ENCODE results near the gene HS3ST2.
A peak's percentile ranks its signal among the peaks of the same experiment; 100 is the strongest.
"Not testable (repeated sequence)": the region's sequence is repeated elsewhere in the genome, so short reads cannot be mapped to it uniquely, and the experiment has no call there.

Gene HS3ST2

GRCh38 chr16:22898874-22899348, 84.9 kb downstream of the HS3ST2 start:
- ChIA-PET CTCF (interaction anchor here (0.5 to 1.6 kb wide), 13 partner anchors 11 to 538 kb away, joined by 3 to 4 read pairs (median 3); no protein-coding TSS in a partner anchor), POLR2A (no interaction called here)
- peak; percentile 69 for DNase-seq (ENCODE audit: extremely low spot score)
- TF ChIP-seq FOXM1 (IDR thresholded peaks at IDR 0.05; ENCODE audit: borderline replicate concordance) (no peak), HDGF (IDR thresholded peaks at IDR 0.05; ENCODE audit: borderline replicate concordance) (no peak), SUZ12 (IDR thresholded peaks at IDR 0.05) (no peak), BHLHE40 (IDR thresholded peaks at IDR 0.05; ENCODE audit: borderline replicate concordance) (no peak), L3MBTL2 (conservative IDR thresholded peaks at IDR 0.05) (no peak), ARNT (IDR thresholded peaks at IDR 0.05) (no peak), CTBP1 (IDR thresholded peaks at IDR 0.05; ENCODE audit: borderline replicate concordance) (no peak), FOXK2 (IDR thresholded peaks at IDR 0.05) (no peak), ELF4 (IDR thresholded peaks at IDR 0.05) (no peak), SP1 (IDR thresholded peaks at IDR 0.05) (no peak), ZNF384 (IDR thresholded peaks at IDR 0.05) (no peak), FOXA1 (IDR thresholded peaks at IDR 0.05) (no peak)

- CTCF ChIA-PET, result interaction anchor here (0.5 to 1.6 kb wide), 11 partner anchors 10 to 537 kb away, joined by 3 to 4 read pairs (median 3); no protein-coding TSS in a partner anchor
- POLR2A ChIA-PET; DNase-seq (ENCODE audit: extremely low spot score): not testable (repeated sequence)
Observed at GRCh38 chr16:22899567-22899966, 85.6 kb downstream of the HS3ST2 start.

- ChIA-PET POLR2A (no interaction called here), CTCF (no interaction called here)
- DNase-seq (ENCODE audit: extremely low spot score), result no peak
- no peak for TF ChIP-seq FOXA1 (IDR thresholded peaks at IDR 0.05)
- no peak for TF ChIP-seq FOXM1 (IDR thresholded peaks at IDR 0.05; ENCODE audit: borderline replicate concordance)
- TF ChIP-seq SP1 (IDR thresholded peaks at IDR 0.05), result no peak
- TF ChIP-seq HDGF (IDR thresholded peaks at IDR 0.05; ENCODE audit: borderline replicate concordance), result no peak
- TF ChIP-seq PKNOX1 (IDR thresholded peaks at IDR 0.05), result no peak
- no peak for TF ChIP-seq ARNT (IDR thresholded peaks at IDR 0.05)
- no peak for TF ChIP-seq ELF4 (IDR thresholded peaks at IDR 0.05)
- TF ChIP-seq CTBP1 (IDR thresholded peaks at IDR 0.05; ENCODE audit: borderline replicate concordance), result no peak
- TF ChIP-seq LEF1 (IDR thresholded peaks at IDR 0.05; ENCODE audit: borderline replicate concordance), result no peak
Observed at GRCh38 chr16:22900863-22901262, 86.9 kb downstream of the HS3ST2 start.

- no peak for DNase-seq (ENCODE audit: extremely low spot score)
- CTCF ChIA-PET, result interaction anchor here (1.0 kb wide), 1 partner anchor 384 kb away, joined by 3 read pairs; no protein-coding TSS in a partner anchor
- TF ChIP-seq L3MBTL2 (conservative IDR thresholded peaks at IDR 0.05) (no peak), FOXK2 (IDR thresholded peaks at IDR 0.05) (no peak), SUZ12 (IDR thresholded peaks at IDR 0.05) (no peak), ZNF384 (IDR thresholded peaks at IDR 0.05) (no peak), CTBP1 (IDR thresholded peaks at IDR 0.05; ENCODE audit: borderline replicate concordance) (no peak), HDGF (IDR thresholded peaks at IDR 0.05; ENCODE audit: borderline replicate concordance) (no peak), TARDBP (IDR thresholded peaks at IDR 0.05) (no peak), FOXA1 (IDR thresholded peaks at IDR 0.05) (no peak), ARNT (IDR thresholded peaks at IDR 0.05) (no peak), FOXM1 (IDR thresholded peaks at IDR 0.05; ENCODE audit: borderline replicate concordance) (no peak), LEF1 (IDR thresholded peaks at IDR 0.05; ENCODE audit: borderline replicate concordance) (no peak), SP1 (IDR thresholded peaks at IDR 0.05) (no peak), BHLHE40 (IDR thresholded peaks at IDR 0.05; ENCODE audit: borderline replicate concordance) (no peak), ELF4 (IDR thresholded peaks at IDR 0.05) (no peak), PKNOX1 (IDR thresholded peaks at IDR 0.05) (no peak), NFRKB (IDR thresholded peaks at IDR 0.05) (no peak)
- POLR2A ChIA-PET, result no interaction called here
Observed at GRCh38 chr16:22901563-22901962, 87.6 kb downstream of the HS3ST2 start.

- ChIA-PET CTCF (no interaction called here), POLR2A (no interaction called here)
- TF ChIP-seq CTBP1 (IDR thresholded peaks at IDR 0.05; ENCODE audit: borderline replicate concordance), result no peak
- no peak for TF ChIP-seq FOXK2 (IDR thresholded peaks at IDR 0.05)
- no peak for TF ChIP-seq SP1 (IDR thresholded peaks at IDR 0.05)
- no peak for TF ChIP-seq HDGF (IDR thresholded peaks at IDR 0.05; ENCODE audit: borderline replicate concordance)
- TF ChIP-seq LEF1 (IDR thresholded peaks at IDR 0.05; ENCODE audit: borderline replicate concordance), result no peak
- no peak for TF ChIP-seq ZNF384 (IDR thresholded peaks at IDR 0.05)
- no peak for TF ChIP-seq PKNOX1 (IDR thresholded peaks at IDR 0.05)
- TF ChIP-seq L3MBTL2 (conservative IDR thresholded peaks at IDR 0.05), result no peak
- TF ChIP-seq ELF4 (IDR thresholded peaks at IDR 0.05), result no peak
- no peak for TF ChIP-seq ARNT (IDR thresholded peaks at IDR 0.05)
- TF ChIP-seq TARDBP (IDR thresholded peaks at IDR 0.05), result no peak
- no peak for TF ChIP-seq NFRKB (IDR thresholded peaks at IDR 0.05)
- TF ChIP-seq FOXM1 (IDR thresholded peaks at IDR 0.05; ENCODE audit: borderline replicate concordance), result no peak
- no peak for TF ChIP-seq SUZ12 (IDR thresholded peaks at IDR 0.05)
- no peak for DNase-seq (ENCODE audit: extremely low spot score)
Observed at GRCh38 chr16:22903716-22904115, 89.8 kb downstream of the HS3ST2 start.

- TF ChIP-seq SUZ12 (IDR thresholded peaks at IDR 0.05) (no peak), FOXA1 (IDR thresholded peaks at IDR 0.05) (no peak), TARDBP (IDR thresholded peaks at IDR 0.05) (no peak), NFRKB (IDR thresholded peaks at IDR 0.05) (no peak)
- DNase-seq (ENCODE audit: extremely low spot score), result no peak
- CTCF ChIA-PET, result no interaction called here
- POLR2A ChIA-PET, result no interaction called here
Observed at GRCh38 chr16:22912654-22913053, 98.7 kb downstream of the HS3ST2 start.

GRCh38 chr16:22915003-22915402, 101.0 kb downstream of the HS3ST2 start:
- POLR2A ChIA-PET, result no interaction called here
- CTCF ChIA-PET, result no interaction called here
- no peak for DNase-seq (ENCODE audit: extremely low spot score)
- no peak for TF ChIP-seq ARNT (IDR thresholded peaks at IDR 0.05)
- TF ChIP-seq CTBP1 (IDR thresholded peaks at IDR 0.05; ENCODE audit: borderline replicate concordance), result no peak
- TF ChIP-seq FOXA1 (IDR thresholded peaks at IDR 0.05), result no peak
- no peak for TF ChIP-seq PKNOX1 (IDR thresholded peaks at IDR 0.05)
- no peak for TF ChIP-seq FOXK2 (IDR thresholded peaks at IDR 0.05)

All from HEK293T (cell line).